ENCODE results near the gene TSPAN11. TPM values are rescaled to one million over a fixed set of nuclear protein-coding genes. Genes with fewer than 3 reads are reported as not detected.

Gene TSPAN11
- total RNA-seq, 1 experiment from 2014 or later, result 4.6 TPM

DNA sequence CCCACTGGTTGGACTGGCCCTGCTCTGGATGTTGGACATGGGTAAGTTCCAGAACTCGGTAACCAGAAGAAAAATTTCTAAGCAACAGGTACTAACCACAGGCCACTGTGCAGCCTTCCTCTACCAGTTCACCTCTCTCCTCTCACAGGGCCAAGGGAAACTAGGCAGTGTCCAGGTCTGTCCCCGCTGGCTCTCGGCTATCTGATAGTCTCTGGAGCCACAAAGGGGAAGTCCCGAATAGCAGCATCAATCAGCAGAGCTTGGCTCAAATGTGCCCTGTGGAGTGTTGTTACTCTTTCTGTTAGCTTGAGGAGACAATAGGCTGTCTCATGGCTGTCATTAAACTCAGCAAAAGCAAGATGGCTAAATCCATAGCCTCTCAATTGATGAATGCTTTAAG lies 73.2 kb downstream of the TSPAN11 start (continued):
- TF ChIP-seq, protein P1, sequence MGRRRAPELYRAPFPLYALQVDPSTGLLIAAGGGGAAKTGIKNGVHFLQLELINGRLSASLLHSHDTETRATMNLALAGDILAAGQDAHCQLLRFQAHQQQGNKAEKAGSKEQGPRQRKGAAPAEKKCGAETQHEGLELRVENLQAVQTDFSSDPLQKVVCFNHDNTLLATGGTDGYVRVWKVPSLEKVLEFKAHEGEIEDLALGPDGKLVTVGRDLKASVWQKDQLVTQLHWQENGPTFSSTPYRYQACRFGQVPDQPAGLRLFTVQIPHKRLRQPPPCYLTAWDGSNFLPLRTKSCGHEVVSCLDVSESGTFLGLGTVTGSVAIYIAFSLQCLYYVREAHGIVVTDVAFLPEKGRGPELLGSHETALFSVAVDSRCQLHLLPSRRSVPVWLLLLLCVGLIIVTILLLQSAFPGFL (CRISPR knock-in tag; IDR thresholded peaks at IDR 0.05; ENCODE audit: borderline replicate concordance), result no peak
- TF ChIP-seq, protein P2, sequence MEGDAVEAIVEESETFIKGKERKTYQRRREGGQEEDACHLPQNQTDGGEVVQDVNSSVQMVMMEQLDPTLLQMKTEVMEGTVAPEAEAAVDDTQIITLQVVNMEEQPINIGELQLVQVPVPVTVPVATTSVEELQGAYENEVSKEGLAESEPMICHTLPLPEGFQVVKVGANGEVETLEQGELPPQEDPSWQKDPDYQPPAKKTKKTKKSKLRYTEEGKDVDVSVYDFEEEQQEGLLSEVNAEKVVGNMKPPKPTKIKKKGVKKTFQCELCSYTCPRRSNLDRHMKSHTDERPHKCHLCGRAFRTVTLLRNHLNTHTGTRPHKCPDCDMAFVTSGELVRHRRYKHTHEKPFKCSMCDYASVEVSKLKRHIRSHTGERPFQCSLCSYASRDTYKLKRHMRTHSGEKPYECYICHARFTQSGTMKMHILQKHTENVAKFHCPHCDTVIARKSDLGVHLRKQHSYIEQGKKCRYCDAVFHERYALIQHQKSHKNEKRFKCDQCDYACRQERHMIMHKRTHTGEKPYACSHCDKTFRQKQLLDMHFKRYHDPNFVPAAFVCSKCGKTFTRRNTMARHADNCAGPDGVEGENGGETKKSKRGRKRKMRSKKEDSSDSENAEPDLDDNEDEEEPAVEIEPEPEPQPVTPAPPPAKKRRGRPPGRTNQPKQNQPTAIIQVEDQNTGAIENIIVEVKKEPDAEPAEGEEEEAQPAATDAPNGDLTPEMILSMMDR (IDR thresholded peaks at IDR 0.05), result no peak
- TF ChIP-seq NR2C2 (CRISPR knock-in tag; IDR thresholded peaks at IDR 0.05), result no peak

DNA sequence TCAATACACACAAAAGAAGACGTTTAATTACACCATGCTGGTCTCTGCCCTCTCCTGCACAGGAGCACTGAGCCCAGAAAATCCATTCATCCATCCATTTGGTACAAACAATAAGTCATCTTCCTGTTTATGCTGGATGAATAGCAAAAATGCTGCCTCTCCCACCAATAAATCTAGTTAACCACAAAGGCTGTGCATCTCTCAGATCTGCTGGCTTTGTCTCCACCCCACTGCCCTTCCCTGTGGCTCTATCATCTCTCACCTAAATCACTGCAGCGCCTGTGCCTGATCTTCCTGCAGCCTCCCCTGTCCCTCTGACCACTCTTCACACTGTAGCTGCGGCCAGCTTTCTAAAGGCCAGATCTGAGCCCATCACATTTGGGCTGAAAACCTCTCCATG lies 74.2 kb downstream of the TSPAN11 start:
- Mint-ChIP-seq H3K4me3 (no peak overlapping the region), H3K27ac (no peak overlapping the region), H3K36me3 (no peaks in the 10 kb centered on the region), H3K4me1 (peaks cover 15% of the 10 kb centered on the region), H3K27me3 (ENCODE audit: low read depth) (no peaks in the 10 kb centered on the region; the same call in 1 of the 2 replicates), H3K9me3 (no peaks in the 10 kb centered on the region)
- ChIA-PET POLR2A (no interaction called here), CTCF (interaction anchor here (1.1 kb wide), 1 partner anchor 15 kb away, joined by 3 read pairs; no protein-coding TSS in a partner anchor)
- DNase-seq (ENCODE audit: low spot score), result no peak
- TF ChIP-seq, protein P3, sequence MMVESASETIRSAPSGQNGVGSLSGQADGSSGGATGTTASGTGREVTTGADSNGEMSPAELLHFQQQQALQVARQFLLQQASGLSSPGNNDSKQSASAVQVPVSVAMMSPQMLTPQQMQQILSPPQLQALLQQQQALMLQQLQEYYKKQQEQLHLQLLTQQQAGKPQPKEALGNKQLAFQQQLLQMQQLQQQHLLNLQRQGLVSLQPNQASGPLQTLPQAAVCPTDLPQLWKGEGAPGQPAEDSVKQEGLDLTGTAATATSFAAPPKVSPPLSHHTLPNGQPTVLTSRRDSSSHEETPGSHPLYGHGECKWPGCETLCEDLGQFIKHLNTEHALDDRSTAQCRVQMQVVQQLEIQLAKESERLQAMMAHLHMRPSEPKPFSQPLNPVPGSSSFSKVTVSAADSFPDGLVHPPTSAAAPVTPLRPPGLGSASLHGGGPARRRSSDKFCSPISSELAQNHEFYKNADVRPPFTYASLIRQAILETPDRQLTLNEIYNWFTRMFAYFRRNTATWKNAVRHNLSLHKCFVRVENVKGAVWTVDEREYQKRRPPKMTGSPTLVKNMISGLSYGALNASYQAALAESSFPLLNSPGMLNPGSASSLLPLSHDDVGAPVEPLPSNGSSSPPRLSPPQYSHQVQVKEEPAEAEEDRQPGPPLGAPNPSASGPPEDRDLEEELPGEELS (CRISPR knock-in tag; IDR thresholded peaks at IDR 0.05), result no peak
- TF ChIP-seq NR2C2 (CRISPR knock-in tag; IDR thresholded peaks at IDR 0.05) (no peak), MXD4 (CRISPR knock-in tag; IDR thresholded peaks at IDR 0.05; ENCODE audit: borderline replicate concordance) (no peak), ZNF138 (CRISPR knock-in tag; conservative IDR thresholded peaks at IDR 0.05) (no peak), ZBTB21 (CRISPR knock-in tag; IDR thresholded peaks at IDR 0.05; ENCODE audit: borderline replicate concordance) (no peak), SOX15 (CRISPR knock-in tag; IDR thresholded peaks at IDR 0.05) (no peak), ELF4 (CRISPR knock-in tag; IDR thresholded peaks at IDR 0.05; ENCODE audit: low read depth) (no peak), RELA (CRISPR knock-in tag; IDR thresholded peaks at IDR 0.05; ENCODE audit: borderline replicate concordance) (no peak)
- TF ChIP-seq, protein P1 (CRISPR knock-in tag; IDR thresholded peaks at IDR 0.05; ENCODE audit: borderline replicate concordance), result no peak
- TF ChIP-seq, protein P4, sequence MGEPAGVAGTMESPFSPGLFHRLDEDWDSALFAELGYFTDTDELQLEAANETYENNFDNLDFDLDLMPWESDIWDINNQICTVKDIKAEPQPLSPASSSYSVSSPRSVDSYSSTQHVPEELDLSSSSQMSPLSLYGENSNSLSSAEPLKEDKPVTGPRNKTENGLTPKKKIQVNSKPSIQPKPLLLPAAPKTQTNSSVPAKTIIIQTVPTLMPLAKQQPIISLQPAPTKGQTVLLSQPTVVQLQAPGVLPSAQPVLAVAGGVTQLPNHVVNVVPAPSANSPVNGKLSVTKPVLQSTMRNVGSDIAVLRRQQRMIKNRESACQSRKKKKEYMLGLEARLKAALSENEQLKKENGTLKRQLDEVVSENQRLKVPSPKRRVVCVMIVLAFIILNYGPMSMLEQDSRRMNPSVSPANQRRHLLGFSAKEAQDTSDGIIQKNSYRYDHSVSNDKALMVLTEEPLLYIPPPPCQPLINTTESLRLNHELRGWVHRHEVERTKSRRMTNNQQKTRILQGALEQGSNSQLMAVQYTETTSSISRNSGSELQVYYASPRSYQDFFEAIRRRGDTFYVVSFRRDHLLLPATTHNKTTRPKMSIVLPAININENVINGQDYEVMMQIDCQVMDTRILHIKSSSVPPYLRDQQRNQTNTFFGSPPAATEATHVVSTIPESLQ (CRISPR knock-in tag; IDR thresholded peaks at IDR 0.05), result no peak
- TF ChIP-seq, protein P2 (IDR thresholded peaks at IDR 0.05), result no peak
- TF ChIP-seq, protein P5, sequence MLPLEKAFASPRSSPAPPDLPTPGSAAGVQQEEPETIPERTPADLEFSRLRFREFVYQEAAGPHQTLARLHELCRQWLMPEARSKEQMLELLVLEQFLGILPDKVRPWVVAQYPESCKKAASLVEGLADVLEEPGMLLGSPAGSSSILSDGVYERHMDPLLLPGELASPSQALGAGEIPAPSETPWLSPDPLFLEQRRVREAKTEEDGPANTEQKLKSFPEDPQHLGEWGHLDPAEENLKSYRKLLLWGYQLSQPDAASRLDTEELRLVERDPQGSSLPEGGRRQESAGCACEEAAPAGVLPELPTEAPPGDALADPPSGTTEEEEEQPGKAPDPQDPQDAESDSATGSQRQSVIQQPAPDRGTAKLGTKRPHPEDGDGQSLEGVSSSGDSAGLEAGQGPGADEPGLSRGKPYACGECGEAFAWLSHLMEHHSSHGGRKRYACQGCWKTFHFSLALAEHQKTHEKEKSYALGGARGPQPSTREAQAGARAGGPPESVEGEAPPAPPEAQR (CRISPR knock-in tag; IDR thresholded peaks at IDR 0.05), result no peak
- ATAC-seq, result no peak
